HepG2 (cell line): ENCODE results near the gene IL1RL1.

ENCODE experiments used
- CTCF ChIP-seq: sonication (generic); formaldehyde crosslinking; IDR thresholded peaks from 2 replicates; pipeline ENCODE4 v1.5.0; 2020; ENCODE audit warnings: mild to moderate bottlenecking, missing genetic modification reagents, moderate library complexity
- DZIP1 ChIP-seq: sonication (generic); formaldehyde crosslinking; IDR thresholded peaks from 2 replicates; pipeline ENCODE4 v1.5.0; 2020; ENCODE audit warnings: mild to moderate bottlenecking, missing genetic modification reagents
- EZH2 ChIP-seq: conservative IDR thresholded peaks from 2 replicates; pipeline ENCODE4 v1.6.1; 2012; ENCODE audit warnings: mild to moderate bottlenecking, low read depth, low read length, moderate library complexity
- GABPA ChIP-seq, 2 experiments: IDR thresholded peaks; 2 replicates each; pipeline ENCODE4 v1.6.1; 2011 to 2016; ENCODE audit warnings: low read depth in 2 of 2, low read length in 1 of 2, missing biosample characterization in 1 of 2, missing genetic modification characterization in 1 of 2
- PCBP1 ChIP-seq: fragments of 200-400 bp; formaldehyde crosslinking; IDR thresholded peaks from 2 replicates; pipeline ENCODE4 v1.6.1; 2017; ENCODE audit warnings: mild to moderate bottlenecking, low read depth, low read length, borderline replicate concordance
- POLR2A ChIP-seq, 2 experiments: IDR thresholded peaks; 2 replicates each; pipeline ENCODE4 v1.6.1; 2011; ENCODE audit warnings: low read depth in 2 of 2, low read length in 2 of 2, mild to moderate bottlenecking in 1 of 2, moderate library complexity in 1 of 2; ENCODE audit not compliant: insufficient read depth in 1 of 2
- POLR2AphosphoS5 ChIP-seq: IDR thresholded peaks from 2 replicates; pipeline ENCODE4 v1.6.1; 2012; ENCODE audit warnings: low read depth, low read length
- TARDBP ChIP-seq: sonication (generic); formaldehyde crosslinking; IDR thresholded peaks from 2 replicates; pipeline ENCODE4 v1.8.0; 2022; ENCODE audit warnings: mild to moderate bottlenecking, missing genetic modification reagents
- ZBTB2 ChIP-seq: sonication (generic); formaldehyde crosslinking; IDR thresholded peaks from 2 replicates; pipeline ENCODE4 v1.8.0; 2022; ENCODE audit warnings: low read depth, missing genetic modification reagents
- ZNF207 ChIP-seq: fragments of 450-650 bp; IDR thresholded peaks from 2 replicates; pipeline ENCODE4 v1.6.1; 2016; ENCODE audit warnings: antibody characterized with exemption, borderline replicate concordance
- ZNF547 ChIP-seq: sonication (generic); formaldehyde crosslinking; IDR thresholded peaks from 2 replicates; pipeline ENCODE4 v1.5.1; 2020; ENCODE audit warnings: mild to moderate bottlenecking, missing genetic modification reagents
- ZNF660 ChIP-seq: sonication (generic); formaldehyde crosslinking; IDR thresholded peaks from 2 replicates; pipeline ENCODE4 v1.5.1; 2020; ENCODE audit warnings: mild to moderate bottlenecking, low read depth, missing genetic modification reagents, borderline replicate concordance
- ZNF720 ChIP-seq: sonication (generic); formaldehyde crosslinking; IDR thresholded peaks from 2 replicates; pipeline ENCODE4 v1.4.0; 2020; ENCODE audit warnings: missing genetic modification reagents
- ZNF724P ChIP-seq: sonication (generic); formaldehyde crosslinking; IDR thresholded peaks from 2 replicates; pipeline ENCODE4 v1.8.0; 2022; ENCODE audit warnings: missing genetic modification reagents, borderline replicate concordance

- TF ChIP-seq PCBP1 = no peak
- no peak for TF ChIP-seq EZH2
- TF ChIP-seq TARDBP (CRISPR knock-in tag) = no peak
- TF ChIP-seq POLR2A (IDR thresholded peaks at IDR 0.05; ENCODE audit: insufficient read depth in 1 of 2, low read depth in 2 of 2, low read length in 2 of 2) = no peak
- no peak for TF ChIP-seq ZNF207
- no peak for TF ChIP-seq ZBTB2 (CRISPR knock-in tag)
- TF ChIP-seq CTCF (CRISPR knock-in tag) = no peak
- no peak for TF ChIP-seq ZNF660 (CRISPR knock-in tag)
- TF ChIP-seq ZNF720 (CRISPR knock-in tag) = no peak
- TF ChIP-seq GABPA (IDR thresholded peaks at IDR 0.05; ENCODE audit: low read depth, low read length) = no peak
- TF ChIP-seq GABPA (CRISPR knock-in tag; IDR thresholded peaks at IDR 0.05; ENCODE audit: low read depth) = no peak
- no peak for TF ChIP-seq ZNF724P (CRISPR knock-in tag)
- TF ChIP-seq DZIP1 (CRISPR knock-in tag) = no peak
- no peak for TF ChIP-seq POLR2AphosphoS5
- no peak for TF ChIP-seq ZNF547 (CRISPR knock-in tag)
Observed at GRCh38 chr2:102313025-102313424, 1.7 kb downstream of the IL1RL1 start.
